NCI-H2196 (cell line): ENCODE results near the gene IFT25.

ENCODE experiments used
- DNase-seq: peaks from one replicate; lab custom pipeline; 2025; ENCODE audit not compliant: unreplicated experiment; lab: John Stamatoyannopoulos, UW

IFT25 gene

GRCh38 chr1:53957194-53957818 lies 11.8 kb upstream of the IFT25 start:
- DNase-seq, result peak; percentile 56

GRCh38 chr1:53956308-53957168 lies 11.0 kb upstream of the IFT25 start:
- DNase-seq, result peak; percentile 73

GRCh38 chr1:53954128-53954527 lies 8.6 kb upstream of the IFT25 start:
- DNase-seq, result no peak

- DNase-seq, result no peak
Observed at GRCh38 chr1:53951697-53952096, 6.2 kb upstream of the IFT25 start.

- peak; percentile 22 for DNase-seq
Observed at GRCh38 chr1:53949023-53949990, 3.8 kb upstream of the IFT25 start.

GRCh38 chr1:53948291-53948690 lies 2.8 kb upstream of the IFT25 start:
- DNase-seq, result no peak

GRCh38 chr1:53947172-53947907 lies 1.8 kb upstream of the IFT25 start:
- no peak for DNase-seq

GRCh38 chr1:53946252-53947171 lies 1.0 kb upstream of the IFT25 start, which contains the start of gene LRRC42:
LRRC42 (plus strand) TSS chr1:53946350; CDS start chr1:53952000, 5,650 bp downstream.
- DNase-seq, result peak; percentile 61

- DNase-seq, result peak; percentile 52
Observed at GRCh38 chr1:53945183-53945432, 391 bp downstream of the IFT25 start.

GRCh38 chr1:53944469-53945182 lies 873 bp downstream of the IFT25 start:
- DNase-seq, result no peak

GRCh38 chr1:53943490-53944043 lies 1.9 kb downstream of the IFT25 start:
- DNase-seq, result no peak

- DNase-seq, result no peak
Observed at GRCh38 chr1:53943090-53943489, 2.4 kb downstream of the IFT25 start.

- no peak for DNase-seq
Observed at GRCh38 chr1:53942127-53942957, 3.2 kb downstream of the IFT25 start.

GRCh38 chr1:53938136-53938830 lies 7.2 kb downstream of the IFT25 start:
- no peak for DNase-seq

- no peak for DNase-seq
Observed at GRCh38 chr1:53936430-53936829, 9.1 kb downstream of the IFT25 start.

GRCh38 chr1:53934170-53934765 lies 11.2 kb downstream of the IFT25 start:
- DNase-seq, result no peak

GRCh38 chr1:53931523-53931922 lies 14.0 kb downstream of the IFT25 start:
- no peak for DNase-seq
